ENCODE data around the gene PCDHGB5. TPM values are rescaled to one million over a fixed set of nuclear protein-coding genes. Genes with fewer than 3 reads are reported as not detected.
"Not testable (repeated sequence)": the region's sequence is repeated elsewhere in the genome, so short reads cannot be mapped to it uniquely, and the experiment has no call there.

Gene PCDHGB5
- total RNA-seq, 1 experiment from 2014 or later = not detected

GRCh38 chr5:141373673-141374317 is 24.0 kb upstream of the PCDHGB5 start, which contains the start of gene PCDHGA6:
TSS of gene PCDHGA6 (plus strand) at chr5:141373891. CDS start at chr5:141374084, 193 bp downstream.
- in situ Hi-C loops (cut with HindIII; ENCODE audit: low pct_unique_long_range_greater_than_20kb, low sequenced_read_pairs) = no loop called here
- no peak for DNase-seq (ENCODE audit: low read depth)

- in situ Hi-C loops (cut with HindIII; ENCODE audit: low pct_unique_long_range_greater_than_20kb, low sequenced_read_pairs) = no loop called here
Measured at GRCh38 chr5:141374627-141375026, 23.1 kb upstream of the PCDHGB5 start.

GRCh38 chr5:141375444-141376155 is 22.1 kb upstream of the PCDHGB5 start:
- DNase-seq (ENCODE audit: low read depth); in situ Hi-C loops (cut with HindIII; ENCODE audit: low pct_unique_long_range_greater_than_20kb, low sequenced_read_pairs): not testable (repeated sequence)

More at GRCh38 chr5:141374627-141375026, 23.1 kb upstream of the PCDHGB5 start:
- no peak for DNase-seq (ENCODE audit: low read depth)

GRCh38 chr5:141382469-141383294 is 15.1 kb upstream of the PCDHGB5 start, which contains the start of gene PCDHGA7:
TSS of gene PCDHGA7 (plus strand) at chr5:141382742. CDS start at chr5:141382900, 158 bp downstream.
- in situ Hi-C loops (cut with HindIII; ENCODE audit: low pct_unique_long_range_greater_than_20kb, low sequenced_read_pairs) = no loop called here
- no peak for DNase-seq (ENCODE audit: low read depth)

GRCh38 chr5:141383345-141383744 is 14.4 kb upstream of the PCDHGB5 start:
- DNase-seq (ENCODE audit: low read depth) = no peak
- in situ Hi-C loops (cut with HindIII; ENCODE audit: low pct_unique_long_range_greater_than_20kb, low sequenced_read_pairs) = no loop called here

- DNase-seq (ENCODE audit: low read depth) = no peak
- in situ Hi-C loops (cut with HindIII; ENCODE audit: low pct_unique_long_range_greater_than_20kb, low sequenced_read_pairs) = no loop called here
Measured at GRCh38 chr5:141384471-141385267, 13.1 kb upstream of the PCDHGB5 start.

GRCh38 chr5:141387557-141388311 is 10.0 kb upstream of the PCDHGB5 start, which contains the start of gene PCDHGB4:
TSS of gene PCDHGB4 (plus strand) at chr5:141387698. CDS start at chr5:141387885, 187 bp downstream.
- in situ Hi-C loops (cut with HindIII; ENCODE audit: low pct_unique_long_range_greater_than_20kb, low sequenced_read_pairs); DNase-seq (ENCODE audit: low read depth): not testable (repeated sequence)

- DNase-seq (ENCODE audit: low read depth) = no peak
- in situ Hi-C loops (cut with HindIII; ENCODE audit: low pct_unique_long_range_greater_than_20kb, low sequenced_read_pairs) = no loop called here
Measured at GRCh38 chr5:141388661-141389060, 9.1 kb upstream of the PCDHGB5 start.

- DNase-seq (ENCODE audit: low read depth) = no peak
- in situ Hi-C loops (cut with HindIII; ENCODE audit: low pct_unique_long_range_greater_than_20kb, low sequenced_read_pairs) = no loop called here
Measured at GRCh38 chr5:141389153-141390042, 8.3 kb upstream of the PCDHGB5 start.

GRCh38 chr5:141392429-141393198 is 5.1 kb upstream of the PCDHGB5 start, which contains the start of gene PCDHGA8:
TSS of gene PCDHGA8 (plus strand) at chr5:141392633. CDS start at chr5:141392814, 181 bp downstream.
- peak; percentile 4 for DNase-seq (ENCODE audit: low read depth)
- in situ Hi-C loops (cut with HindIII; ENCODE audit: low pct_unique_long_range_greater_than_20kb, low sequenced_read_pairs) = no loop called here

- in situ Hi-C loops (cut with HindIII; ENCODE audit: low pct_unique_long_range_greater_than_20kb, low sequenced_read_pairs) = no loop called here
- no peak for DNase-seq (ENCODE audit: low read depth)
Measured at GRCh38 chr5:141393267-141393666, 4.5 kb upstream of the PCDHGB5 start.

- DNase-seq (ENCODE audit: low read depth); in situ Hi-C loops (cut with HindIII; ENCODE audit: low pct_unique_long_range_greater_than_20kb, low sequenced_read_pairs): not testable (repeated sequence)
Measured at GRCh38 chr5:141394401-141395187, 3.2 kb upstream of the PCDHGB5 start.

GRCh38 chr5:141398608-141399007 is 861 bp downstream of the PCDHGB5 start:
- in situ Hi-C loops (cut with HindIII; ENCODE audit: low pct_unique_long_range_greater_than_20kb, low sequenced_read_pairs) = no loop called here

GRCh38 chr5:141399555-141400258 is 2.0 kb downstream of the PCDHGB5 start:
- DNase-seq (ENCODE audit: low read depth) = no peak
- in situ Hi-C loops (cut with HindIII; ENCODE audit: low pct_unique_long_range_greater_than_20kb, low sequenced_read_pairs) = no loop called here

More at GRCh38 chr5:141398608-141399007, 861 bp downstream of the PCDHGB5 start:
- no peak for DNase-seq (ENCODE audit: low read depth)
